Smooth muscle cell (in vitro differentiated cells): ENCODE data around the gene FGF21. TPM values are rescaled to one million over a fixed set of nuclear protein-coding genes. Genes with fewer than 3 reads are reported as not detected.
"Not testable (repeated sequence)": the region's sequence is repeated elsewhere in the genome, so short reads cannot be mapped to it uniquely, and the experiment has no call there.

Experiments used
- DNase-seq: peaks from one replicate; lab custom pipeline; 2025; ENCODE audit not compliant: unreplicated experiment; lab: John Stamatoyannopoulos, UW
- H2AFZ ChIP-seq: fragments of 200-600 bp; sonication (generic); 2 replicates; pipeline ENCODE4 v1.6.0; 2016; ENCODE audit warnings: antibody characterized with exemption, low read depth, mild to moderate bottlenecking
- H3F3A ChIP-seq: fragments of 200-600 bp; sonication (generic); 2 replicates; pipeline ENCODE4 v1.6.0; 2017; ENCODE audit warnings: antibody characterized with exemption, low read depth
- H3K27ac ChIP-seq: fragments of 200-600 bp; sonication (generic); 2 replicates; pipeline ENCODE4 v1.5.1; 2016; ENCODE audit warnings: low read depth, mild to moderate bottlenecking
- H3K27me3 ChIP-seq: fragments of 200-600 bp; sonication (generic); 2 replicates; pipeline ENCODE4 v1.6.1; 2016; ENCODE audit warnings: low read depth, mild to moderate bottlenecking
- H3K36me3 ChIP-seq: fragments of 200-600 bp; sonication (generic); 2 replicates; pipeline ENCODE4 v1.5.1; 2016; ENCODE audit warnings: low read depth
- H3K4me1 ChIP-seq: fragments of 200-600 bp; sonication (generic); 2 replicates; pipeline ENCODE4 v1.5.1; 2016; ENCODE audit warnings: low read depth
- H3K4me2 ChIP-seq: fragments of 200-600 bp; sonication (generic); 2 replicates; pipeline ENCODE4 v1.6.0; 2016; ENCODE audit warnings: mild to moderate bottlenecking
- H3K4me3 ChIP-seq: fragments of 200-600 bp; sonication (generic); 2 replicates; pipeline ENCODE4 v1.5.1; 2016; ENCODE audit warnings: mild to moderate bottlenecking
- H3K79me2 ChIP-seq: fragments of 200-600 bp; sonication (generic); 2 replicates; pipeline ENCODE4 v1.6.0; 2016; ENCODE audit warnings: low read depth, mild to moderate bottlenecking
- H3K9ac ChIP-seq: fragments of 200-600 bp; sonication (generic); 2 replicates; pipeline ENCODE4 v1.6.0; 2016; ENCODE audit warnings: low read depth
- H3K9me3 ChIP-seq: fragments of 200-600 bp; sonication (generic); replicated peaks from 2 replicates; pipeline ENCODE4 v1.5.1; 2016; ENCODE audit warnings: low read depth
- H4K20me1 ChIP-seq: fragments of 200-600 bp; sonication (generic); 2 replicates; pipeline ENCODE4 v1.6.0; 2016; ENCODE audit warnings: low read depth
- CTCF ChIP-seq: fragments of 200-600 bp; sonication (generic); IDR thresholded peaks from 2 replicates; pipeline ENCODE4 v1.5.1; 2017; ENCODE audit warnings: borderline replicate concordance, mild to moderate bottlenecking, antibody characterized with exemption; ENCODE audit not compliant: insufficient read depth, poor library complexity, severe bottlenecking
- WGBS: methylation state at CpG from one replicate; pipeline ENCODE4 v1.1.7; 2016; ENCODE audit warnings: low lambda C conversion rate; 5-methylcytosine and 5-hydroxymethylcytosine counted together
- polyA plus RNA-seq: library from polyadenylated mRNA; unstranded; fragments of >200 nt; fragmentation: Nextera tagmentation; extraction: Ambion mirVana; gene quantifications from 2 replicates; pipeline ENCODE4 v1.2.1, GENCODE V29; 2016
- total RNA-seq: library from RNA; depleted of rRNA; stranded (reverse); fragments of >200 nt; gene quantifications from 2 replicates; pipeline ENCODE4 v1.2.3, GENCODE V29; 2014

Gene FGF21
- total and polyA plus RNA-seq, 2 experiments from 2014 or later = not detected

DNA sequence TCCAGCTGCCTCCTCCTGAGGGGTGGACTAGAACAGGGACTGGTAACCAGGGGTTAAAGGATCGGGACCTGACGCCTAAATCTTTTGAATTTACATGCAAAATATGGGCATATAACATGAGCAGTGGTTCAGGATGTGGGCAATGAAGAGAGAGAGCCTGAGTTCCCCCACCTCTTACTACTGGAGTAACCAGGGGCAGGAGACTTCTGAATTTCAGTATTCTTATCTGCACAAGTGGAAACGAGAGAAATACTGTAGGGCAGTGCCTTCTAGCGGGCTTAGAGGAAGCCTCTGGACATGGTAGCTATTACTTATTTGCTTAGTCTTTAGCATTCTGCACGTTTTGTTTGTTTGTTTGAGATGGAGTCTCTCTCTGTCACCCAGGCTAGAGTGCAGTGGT lies 29.2 kb downstream of the FGF21 start:
- H4K20me1 ChIP-seq = no peaks in the 10 kb centered on the region
- H3K36me3 ChIP-seq = no peaks in the 10 kb centered on the region
- no peak for DNase-seq
- H3K27ac ChIP-seq = no peak overlapping the region
- no peak for TF ChIP-seq CTCF
- H2AFZ ChIP-seq = no peak overlapping the region
- no peaks in the 10 kb centered on the region for H3K27me3 ChIP-seq
- peaks cover 11% of the 10 kb centered on the region for H3F3A ChIP-seq
- H3K4me3 ChIP-seq = no peak overlapping the region
- H3K4me1 ChIP-seq = no peaks in the 10 kb centered on the region
- H3K9ac ChIP-seq = no peak overlapping the region
- H3K4me2 ChIP-seq = no peak overlapping the region
- H3K79me2 ChIP-seq = no peaks in the 10 kb centered on the region
- H3K9me3 ChIP-seq = no peaks in the 10 kb centered on the region
- 74% methylated on average over 5 of the region's 5 CpGs for WGBS

DNA sequence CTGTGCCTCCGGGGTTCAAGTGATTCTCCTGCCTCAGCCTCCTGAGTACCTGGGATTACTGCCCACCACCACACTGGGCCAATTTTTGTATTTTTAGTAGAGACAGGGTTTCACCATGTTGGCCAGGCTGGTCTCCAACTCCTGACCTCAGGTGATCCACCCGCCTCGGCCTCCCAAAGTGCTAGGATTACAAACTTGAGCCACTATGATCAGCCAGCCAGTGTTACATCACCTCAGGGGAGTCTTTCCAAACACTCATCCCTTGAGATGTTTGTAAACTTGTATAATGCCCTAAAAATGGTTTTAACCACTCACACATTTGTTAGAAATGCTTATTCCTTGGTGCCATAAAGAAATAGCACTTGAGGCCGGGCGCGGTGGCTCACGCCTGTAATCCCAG lies 31.1 kb downstream of the FGF21 start:
- H3K27ac ChIP-seq, H3K79me2 ChIP-seq, H3K4me1 ChIP-seq, H3K4me2 ChIP-seq, H3K36me3 ChIP-seq, H3F3A ChIP-seq, H3K27me3 ChIP-seq, H3K9me3 ChIP-seq, H4K20me1 ChIP-seq, DNase-seq, H2AFZ ChIP-seq, H3K4me3 ChIP-seq, H3K9ac ChIP-seq: not testable (repeated sequence)
- 99% methylated on average over 6 of the region's 7 CpGs for WGBS

DNA sequence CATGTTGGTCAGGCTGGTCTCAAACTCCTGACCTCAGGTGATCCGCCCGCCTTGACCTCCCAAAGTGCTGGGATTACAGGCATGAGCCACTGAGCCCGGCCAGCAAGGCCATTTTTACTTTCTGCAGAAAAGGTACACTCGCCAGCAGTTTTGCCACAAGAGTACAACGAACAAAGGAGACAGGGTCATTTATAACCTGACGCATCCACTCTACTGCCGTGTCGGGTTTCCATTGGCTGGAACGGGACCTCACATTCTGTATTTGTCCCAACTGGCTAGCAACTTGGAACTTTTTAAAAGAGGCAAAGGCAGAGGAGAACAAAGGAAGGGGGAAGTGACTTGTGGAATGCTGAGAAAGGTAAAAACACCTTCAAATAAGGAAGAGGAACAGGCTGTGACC lies 32.0 kb downstream of the FGF21 start:
- H3K79me2 ChIP-seq, H2AFZ ChIP-seq, H4K20me1 ChIP-seq, H3K4me2 ChIP-seq, H3K27me3 ChIP-seq, H3K36me3 ChIP-seq, H3K4me3 ChIP-seq, H3K27ac ChIP-seq, H3K4me1 ChIP-seq, H3K9me3 ChIP-seq, H3K9ac ChIP-seq, H3F3A ChIP-seq, DNase-seq: not testable (repeated sequence)
- 90% methylated on average over 9 of the region's 9 CpGs for WGBS

DNA sequence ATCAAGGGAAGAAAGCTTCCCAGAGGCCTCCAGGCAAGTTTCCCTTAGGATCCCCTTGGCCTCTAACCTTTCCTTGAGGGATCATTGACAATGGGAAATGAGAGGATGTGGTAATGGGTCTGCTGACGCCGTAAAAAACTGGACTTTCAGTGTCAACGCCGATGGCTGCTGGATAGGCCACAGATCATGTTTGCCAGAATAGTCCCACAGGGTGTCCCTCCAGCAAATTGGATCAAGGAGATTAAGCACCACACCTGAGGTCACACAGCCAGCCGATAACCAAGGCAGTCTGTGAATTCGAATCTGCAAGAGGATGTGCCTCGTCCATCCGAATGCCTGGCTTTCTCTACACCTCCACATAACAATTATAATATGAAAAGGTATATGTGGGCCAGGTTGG lies 37.9 kb downstream of the FGF21 start:
- no peak overlapping the region for H3K27ac ChIP-seq
- WGBS = 81% methylated on average over 8 of the region's 8 CpGs

More for the DNA sequence above, 37.9 kb downstream of the FGF21 start:
- H4K20me1 ChIP-seq = no peaks in the 10 kb centered on the region
- no peak overlapping the region for H3K4me2 ChIP-seq
- TF ChIP-seq CTCF = no peak
- H2AFZ ChIP-seq = no peak overlapping the region
- no peaks in the 10 kb centered on the region for H3K27me3 ChIP-seq
- no peaks in the 10 kb centered on the region for H3K79me2 ChIP-seq
- H3K4me3 ChIP-seq = no peak overlapping the region
- DNase-seq = no peak
- H3F3A ChIP-seq = no peaks in the 10 kb centered on the region
- H3K4me1 ChIP-seq = no peaks in the 10 kb centered on the region
- no peak overlapping the region for H3K9ac ChIP-seq
- H3K36me3 ChIP-seq = no peaks in the 10 kb centered on the region
- no peaks in the 10 kb centered on the region for H3K9me3 ChIP-seq
